ENCODE measurements around the gene TRABD.

DNA sequence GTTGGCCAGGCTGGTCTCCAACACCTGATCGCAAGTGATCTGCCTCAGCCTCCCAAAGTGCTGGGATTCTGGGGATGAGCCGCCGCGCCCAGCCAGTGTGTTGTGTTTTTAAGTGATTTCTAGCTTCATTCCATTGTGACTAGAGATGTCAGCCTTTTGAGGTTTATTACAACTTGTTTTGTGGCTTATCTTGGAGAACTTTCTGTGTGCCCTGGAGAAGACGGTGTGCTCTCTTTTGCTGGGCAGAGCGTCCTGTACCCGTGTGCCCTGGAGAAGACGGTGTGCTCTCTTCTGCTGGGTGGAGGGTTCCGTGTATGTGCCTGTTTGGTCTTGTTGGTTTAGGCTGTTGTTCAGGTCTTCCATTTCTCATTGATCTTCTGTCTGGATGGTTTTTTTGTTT, 27.6 kb downstream of the TRABD start:
- TF ChIP-seq, protein P1, sequence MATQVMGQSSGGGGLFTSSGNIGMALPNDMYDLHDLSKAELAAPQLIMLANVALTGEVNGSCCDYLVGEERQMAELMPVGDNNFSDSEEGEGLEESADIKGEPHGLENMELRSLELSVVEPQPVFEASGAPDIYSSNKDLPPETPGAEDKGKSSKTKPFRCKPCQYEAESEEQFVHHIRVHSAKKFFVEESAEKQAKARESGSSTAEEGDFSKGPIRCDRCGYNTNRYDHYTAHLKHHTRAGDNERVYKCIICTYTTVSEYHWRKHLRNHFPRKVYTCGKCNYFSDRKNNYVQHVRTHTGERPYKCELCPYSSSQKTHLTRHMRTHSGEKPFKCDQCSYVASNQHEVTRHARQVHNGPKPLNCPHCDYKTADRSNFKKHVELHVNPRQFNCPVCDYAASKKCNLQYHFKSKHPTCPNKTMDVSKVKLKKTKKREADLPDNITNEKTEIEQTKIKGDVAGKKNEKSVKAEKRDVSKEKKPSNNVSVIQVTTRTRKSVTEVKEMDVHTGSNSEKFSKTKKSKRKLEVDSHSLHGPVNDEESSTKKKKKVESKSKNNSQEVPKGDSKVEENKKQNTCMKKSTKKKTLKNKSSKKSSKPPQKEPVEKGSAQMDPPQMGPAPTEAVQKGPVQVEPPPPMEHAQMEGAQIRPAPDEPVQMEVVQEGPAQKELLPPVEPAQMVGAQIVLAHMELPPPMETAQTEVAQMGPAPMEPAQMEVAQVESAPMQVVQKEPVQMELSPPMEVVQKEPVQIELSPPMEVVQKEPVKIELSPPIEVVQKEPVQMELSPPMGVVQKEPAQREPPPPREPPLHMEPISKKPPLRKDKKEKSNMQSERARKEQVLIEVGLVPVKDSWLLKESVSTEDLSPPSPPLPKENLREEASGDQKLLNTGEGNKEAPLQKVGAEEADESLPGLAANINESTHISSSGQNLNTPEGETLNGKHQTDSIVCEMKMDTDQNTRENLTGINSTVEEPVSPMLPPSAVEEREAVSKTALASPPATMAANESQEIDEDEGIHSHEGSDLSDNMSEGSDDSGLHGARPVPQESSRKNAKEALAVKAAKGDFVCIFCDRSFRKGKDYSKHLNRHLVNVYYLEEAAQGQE (IDR thresholded peaks at IDR 0.05; ENCODE audit: insufficient read depth in 1 of 2, low read depth in 2 of 2, low read length in 2 of 2) = no peak
- TF ChIP-seq POLR2AphosphoS5 (IDR thresholded peaks at IDR 0.05; ENCODE audit: low read depth, low read length) = no peak
- no peak for TF ChIP-seq TAF1 (IDR thresholded peaks at IDR 0.05; ENCODE audit: borderline replicate concordance, insufficient read depth, low read length)
- TF ChIP-seq SIN3A (IDR thresholded peaks at IDR 0.05; ENCODE audit: borderline replicate concordance, insufficient read depth, low read length) = no peak
- TF ChIP-seq FOXP2 (optimal IDR thresholded peaks at IDR 0.05; ENCODE audit: borderline replicate concordance, extremely low read depth, extremely low read length, insufficient read depth) = no peak
